Keratinocyte (primary cell): ENCODE measurements around the gene S100Z. TPM values are rescaled to one million over a fixed set of nuclear protein-coding genes. Genes with fewer than 3 reads are reported as not detected.

ENCODE experiments used
- DNase-seq: peaks from one replicate; pipeline ENCODE4 v3.0.0-alpha.2; 2011; ENCODE audit warnings: low read depth, missing footprints, low spot score
- FAIRE-seq: peaks from 2 replicates; lab custom pipeline; 2011; peaks lifted over from hg19 to GRCh38; lab: Jason Lieb, UNC
- H2AFZ ChIP-seq: 2 replicates; pipeline ENCODE4 v1.6.0; 2012; ENCODE audit warnings: low read length, control low read depth, inconsistent platforms; ENCODE audit not compliant: control insufficient read depth
- H3K27ac ChIP-seq: 2 replicates; pipeline ENCODE4 v1.5.1; 2011; ENCODE audit warnings: low read length; ENCODE audit not compliant: control insufficient read depth, insufficient read depth
- H3K27me3 ChIP-seq: 3 replicates; pipeline ENCODE4 v1.6.0; 2011; ENCODE audit warnings: low read length; ENCODE audit not compliant: control insufficient read depth, insufficient read depth; ENCODE audit errors: extremely low read depth
- H3K36me3 ChIP-seq, 2 experiments: 2 replicates in 1 of 2; 3 replicates in 1 of 2; pipeline ENCODE4 v1.5.1; 2011; ENCODE audit warnings: low read length in 2 of 2, mild to moderate bottlenecking in 1 of 2; ENCODE audit not compliant: control insufficient read depth in 2 of 2, insufficient read depth in 2 of 2; ENCODE audit errors: extremely low read depth in 1 of 2
- H3K4me1 ChIP-seq: 3 replicates; pipeline ENCODE4 v1.5.1; 2011; ENCODE audit warnings: low read length; ENCODE audit not compliant: control insufficient read depth, insufficient read depth; ENCODE audit errors: extremely low read depth
- H3K4me2 ChIP-seq: 3 replicates; pipeline ENCODE4 v1.6.0; 2011; ENCODE audit warnings: low read depth, low read length; ENCODE audit not compliant: control insufficient read depth, insufficient read depth; ENCODE audit errors: extremely low read depth
- H3K4me3 ChIP-seq, 3 experiments: fragments of 200-600 bp in 1 of 3; sonication (generic) in 1 of 3; 2 replicates in 2 of 3; 3 replicates in 1 of 3; pipeline ENCODE4 v1.5.1; 2011 to 2016; ENCODE audit warnings: low read length in 3 of 3, mild to moderate bottlenecking in 3 of 3, control low read depth in 2 of 3, inconsistent platforms in 1 of 3, low read depth in 1 of 3, mixed read lengths in 1 of 3, mixed run types in 1 of 3, moderate library complexity in 1 of 3; ENCODE audit not compliant: control insufficient read depth in 2 of 3, insufficient read depth in 2 of 3; ENCODE audit errors: extremely low read depth in 1 of 3
- H3K79me2 ChIP-seq: 2 replicates; pipeline ENCODE4 v1.6.0; 2012; ENCODE audit warnings: low read length; ENCODE audit not compliant: control insufficient read depth, insufficient read depth
- H3K9ac ChIP-seq: 3 replicates; pipeline ENCODE4 v1.6.0; 2011; ENCODE audit warnings: low read length; ENCODE audit not compliant: control insufficient read depth, insufficient read depth; ENCODE audit errors: extremely low read depth
- H3K9me1 ChIP-seq: 3 replicates; pipeline ENCODE4 v1.6.0; 2011; ENCODE audit warnings: low read length; ENCODE audit not compliant: control insufficient read depth, insufficient read depth; ENCODE audit errors: extremely low read depth
- H3K9me3 ChIP-seq: 2 replicates; pipeline ENCODE4 v1.5.1; 2012; ENCODE audit warnings: low read depth, low read length; ENCODE audit not compliant: control insufficient read depth
- H4K20me1 ChIP-seq: 3 replicates; pipeline ENCODE4 v1.6.0; 2011; ENCODE audit warnings: low read length; ENCODE audit not compliant: control insufficient read depth, insufficient read depth; ENCODE audit errors: extremely low read depth
- CTCF ChIP-seq, 3 experiments: IDR thresholded peaks in 1 of 3; conservative IDR thresholded peaks in 1 of 3; optimal IDR thresholded peaks in 1 of 3; 2 replicates in 2 of 3; 3 replicates in 1 of 3; pipeline versions ENCODE3 to v1.5.1; 2011; ENCODE audit warnings: low read length in 3 of 3, mild to moderate bottlenecking in 3 of 3, moderate library complexity in 2 of 3, control low read depth in 1 of 3, inconsistent platforms in 1 of 3; ENCODE audit not compliant: insufficient read depth in 2 of 3; ENCODE audit errors: extremely low read depth in 1 of 3
- EZH2 ChIP-seq: IDR thresholded peaks from one replicate; pipeline ENCODE4 v1.6.1; 2012; ENCODE audit warnings: inconsistent platforms, mild to moderate bottlenecking, low read length, moderate library complexity
- dilution Hi-C: fragments of 300-500 bp; cut with MboI; formaldehyde crosslinking; loops from one replicate; pipeline ENCODE4 v1.7.0; 2020; ENCODE audit warnings: low sequenced_read_pairs; ENCODE audit not compliant: extremely low pct_ligation_motif_present
- polyA plus RNA-seq, 5 experiments: library from polyadenylated mRNA; depleted of rRNA in 3 of 5; stranded (reverse) in 3 of 5; stranded (forward) in 1 of 5; unstranded in 1 of 5; fragments of >200 nt; gene quantifications; 1 replicate in 1 of 5; 2 replicates in 3 of 5; 3 replicates in 1 of 5; pipeline versions ENCODE4 v1.2.1 to v1.2.3, GENCODE V29; 2011 to 2012; ENCODE audit warnings: missing spikeins in 2 of 5, low read depth in 1 of 5, low replicate concordance in 1 of 5

Gene S100Z
- polyA plus RNA-seq, 1 donor (not counting 4 experiments of a cell fraction or from before 2014, with no cell fraction given): not detected

- dilution Hi-C loops: no loop called here
- Histone ChIP-seq H3K4me1 (no peaks in the 10 kb centered on the region), H3K4me3 (no peak overlapping the region), H3K27ac (no peak overlapping the region), H3K79me2 (no peaks in the 10 kb centered on the region), H3K9ac (no peak overlapping the region), H3K4me2 (no peak overlapping the region), H3K36me3 (no peaks in the 10 kb centered on the region), H4K20me1 (no peaks in the 10 kb centered on the region), H3K9me3 (no peaks in the 10 kb centered on the region), H3K9me1 (no peaks in the 10 kb centered on the region), H3K27me3 (no peaks in the 10 kb centered on the region), H2AFZ (no peak overlapping the region)
- DNase-seq (no peak), FAIRE-seq (no peak)
- TF ChIP-seq CTCF (optimal IDR thresholded peaks at IDR 0.05 in 1 of 3, IDR thresholded peaks at IDR 0.05 in 1 of 3, conservative IDR thresholded peaks at IDR 0.05 in 1 of 3; ENCODE audit: extremely low read depth in 1 of 3, insufficient read depth in 2 of 3, low read length in 3 of 3) (no peak), EZH2 (no peak)
Measured at GRCh38 chr5:76930083-76930482, 80.3 kb downstream of the S100Z start.

GRCh38 chr5:76938177-76938576 lies 88.4 kb downstream of the S100Z start:
- Histone ChIP-seq H3K27me3 (no peaks in the 10 kb centered on the region), H3K79me2 (no peaks in the 10 kb centered on the region), H3K9me3 (no peaks in the 10 kb centered on the region), H3K9me1 (no peaks in the 10 kb centered on the region), H4K20me1 (no peaks in the 10 kb centered on the region), H2AFZ (no peak overlapping the region), H3K27ac (no peak overlapping the region), H3K9ac (no peak overlapping the region), H3K4me1 (no peaks in the 10 kb centered on the region), H3K36me3 (no peaks in the 10 kb centered on the region), H3K4me2 (no peak overlapping the region), H3K4me3 (no peak overlapping the region)
- dilution Hi-C loops: no loop called here
- no peak for TF ChIP-seq EZH2
- FAIRE-seq (no peak), DNase-seq (no peak)

- no peaks in the 10 kb centered on the region for H3K9me3 ChIP-seq
- no peak overlapping the region for H3K9ac ChIP-seq
- H3K9me1 ChIP-seq: no peaks in the 10 kb centered on the region
- H3K4me2 ChIP-seq: no peak overlapping the region
- H2AFZ ChIP-seq: no peak overlapping the region
- peaks cover 9% of the 10 kb centered on the region for H3K27me3 ChIP-seq
- H3K79me2 ChIP-seq: no peaks in the 10 kb centered on the region
- TF ChIP-seq CTCF (optimal IDR thresholded peaks at IDR 0.05 in 1 of 3, IDR thresholded peaks at IDR 0.05 in 1 of 3, conservative IDR thresholded peaks at IDR 0.05 in 1 of 3; ENCODE audit: extremely low read depth in 1 of 3, insufficient read depth in 2 of 3, low read length in 3 of 3): no peak
- no peak for TF ChIP-seq EZH2
- H3K4me3 ChIP-seq: no peak overlapping the region
- H4K20me1 ChIP-seq: no peaks in the 10 kb centered on the region
- dilution Hi-C loops: no loop called here
- no peak overlapping the region for H3K27ac ChIP-seq
- H3K36me3 ChIP-seq: no peaks in the 10 kb centered on the region
- FAIRE-seq: no peak
- H3K4me1 ChIP-seq: no peaks in the 10 kb centered on the region
- DNase-seq: no peak
Measured at GRCh38 chr5:76941000-76941399, 91.2 kb downstream of the S100Z start.
